IPS-NIHi11 (cell line): ENCODE data around the gene WWP2.
A peak's percentile ranks its signal among the peaks of the same experiment; 100 is the strongest.
"Not testable (repeated sequence)": the region's sequence is repeated elsewhere in the genome, so short reads cannot be mapped to it uniquely, and the experiment has no call there.

Experiments
- DNase-seq: peaks from one replicate; pipeline ENCODE4 v3.0.0; 2012; ENCODE audit warnings: mixed read lengths, low spot score

The WWP2 gene

DNA sequence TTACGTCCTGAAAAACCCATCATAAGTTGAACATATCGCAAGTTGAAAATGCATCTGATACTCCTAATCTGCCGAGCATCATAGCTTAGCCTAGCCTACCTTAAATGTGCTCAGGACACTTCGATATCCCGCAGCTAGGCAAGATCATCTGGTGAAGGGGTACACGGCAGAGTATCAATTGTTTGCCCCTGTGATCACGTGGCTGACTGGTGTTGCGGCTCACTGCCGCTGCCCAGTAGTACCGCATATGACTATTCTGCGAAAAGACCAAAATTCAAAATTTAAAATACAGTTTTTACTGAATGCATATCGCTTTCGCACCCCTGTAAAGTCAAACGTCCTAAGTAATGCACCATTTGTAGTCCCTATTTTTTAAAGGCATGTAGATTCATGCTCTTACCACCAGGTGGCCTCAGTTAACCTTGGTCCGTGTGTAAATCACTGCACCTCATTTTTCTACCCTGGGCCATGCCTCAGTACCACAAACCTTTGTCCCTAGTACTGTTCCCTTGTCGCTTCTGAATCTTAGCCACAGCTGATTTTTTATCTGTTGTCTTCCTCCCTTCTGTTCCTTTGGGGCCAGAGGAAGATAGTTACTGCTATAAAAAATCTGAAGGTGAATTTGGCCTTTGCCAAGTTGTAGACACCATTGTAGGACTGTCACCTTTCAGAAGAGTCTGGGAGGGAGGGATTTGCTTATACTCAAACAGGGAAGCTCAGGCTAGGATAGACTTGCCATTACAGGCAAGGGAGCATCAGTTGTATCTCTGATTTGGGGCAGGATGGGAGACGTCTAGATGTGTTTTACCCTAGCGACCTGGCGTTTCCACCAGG lies 34.4 kb downstream of the WWP2 start:
- peak; percentile 70 for DNase-seq

DNA sequence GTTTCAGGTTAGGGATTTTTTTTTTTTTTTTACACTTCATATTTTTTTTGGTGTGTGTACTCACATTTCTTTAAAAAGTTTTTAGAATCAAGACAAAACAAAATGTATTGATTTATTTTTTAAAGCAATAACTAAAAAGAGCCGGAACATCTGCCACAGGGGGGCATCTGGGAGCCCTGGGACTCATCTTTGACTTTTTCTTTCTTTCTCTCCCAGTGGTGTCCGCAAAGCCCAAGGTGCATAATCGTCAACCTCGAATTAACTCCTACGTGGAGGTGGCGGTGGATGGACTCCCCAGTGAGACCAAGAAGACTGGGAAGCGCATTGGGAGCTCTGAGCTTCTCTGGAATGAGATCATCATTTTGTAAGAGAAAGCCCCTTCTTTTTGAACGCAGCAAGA lies 36.3 kb downstream of the WWP2 start:
- DNase-seq, result no peak

DNA sequence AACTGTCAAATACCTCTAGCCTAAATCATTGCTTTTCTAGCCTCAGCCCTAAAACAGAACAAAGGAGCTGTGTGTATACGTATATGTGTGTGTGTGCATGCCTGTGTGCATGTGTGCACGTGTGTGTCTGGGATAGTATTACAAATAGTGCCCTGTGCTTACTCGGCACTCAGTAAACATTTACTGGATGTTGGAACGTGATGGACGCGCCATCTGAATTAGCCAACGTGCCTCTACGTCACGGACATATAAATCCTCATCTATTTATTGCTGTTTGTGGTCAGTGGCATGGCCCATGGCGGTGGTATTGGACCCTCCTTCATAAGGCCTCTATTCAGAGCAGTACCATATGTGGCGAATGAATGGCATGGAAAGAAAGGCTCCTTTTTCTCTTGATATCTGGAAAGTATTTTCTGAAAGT lies 37.5 kb downstream of the WWP2 start:
- no peak for DNase-seq

DNA sequence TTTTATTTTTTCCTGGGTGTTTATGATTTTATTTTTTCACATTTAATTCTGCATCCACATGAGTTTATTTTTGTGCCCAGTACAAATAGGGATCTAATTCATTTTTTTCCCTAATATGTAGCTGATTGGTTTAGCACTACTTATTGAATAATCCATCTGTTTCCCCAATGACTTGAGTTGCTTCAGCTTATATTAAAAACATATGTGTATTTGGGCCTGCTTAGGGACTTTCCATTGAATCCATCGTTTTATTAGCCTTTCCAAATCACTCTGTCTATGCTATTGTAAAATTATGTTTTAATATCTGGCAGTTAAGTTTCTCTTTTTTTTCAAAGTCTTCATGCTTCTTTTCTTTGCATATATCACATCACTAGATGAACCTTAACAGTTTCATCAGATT lies 42.2 kb downstream of the WWP2 start:
- DNase-seq, result no peak

DNA sequence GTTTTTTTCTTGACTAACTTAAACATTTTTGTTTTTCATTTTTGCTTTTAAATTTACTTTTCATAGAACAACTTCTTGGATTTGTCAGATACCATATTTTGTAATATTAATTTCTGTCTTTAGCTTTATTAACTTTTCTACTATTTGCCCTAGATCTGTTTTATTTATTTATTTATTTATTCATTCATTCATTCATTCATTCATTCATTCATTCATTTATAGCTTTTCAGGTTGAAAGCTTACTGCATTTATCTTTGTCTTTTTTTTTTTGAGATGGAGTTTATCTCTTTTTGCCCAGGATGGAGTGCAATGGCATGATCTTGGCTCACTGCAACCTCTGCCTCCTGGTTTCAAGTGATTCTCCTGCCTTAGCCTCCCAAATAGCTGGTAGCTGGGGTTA lies 44.6 kb downstream of the WWP2 start:
- not testable (repeated sequence) for DNase-seq

DNA sequence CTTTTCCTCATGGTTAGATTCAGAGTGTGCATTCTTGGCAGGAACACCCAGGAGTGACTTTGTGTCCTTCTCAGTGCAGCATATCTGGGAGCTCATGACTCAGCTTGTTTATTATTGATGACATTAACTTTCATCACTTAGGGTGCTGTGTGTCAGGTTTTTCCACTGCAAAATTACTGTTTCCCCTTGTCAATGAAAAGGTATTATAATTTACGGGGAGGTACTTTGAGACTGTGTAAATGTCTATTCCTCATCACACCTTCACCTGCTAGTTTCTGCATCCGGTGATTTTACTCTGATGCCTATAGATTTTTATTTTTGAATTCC lies 50.5 kb downstream of the WWP2 start:
- DNase-seq, result no peak

DNA sequence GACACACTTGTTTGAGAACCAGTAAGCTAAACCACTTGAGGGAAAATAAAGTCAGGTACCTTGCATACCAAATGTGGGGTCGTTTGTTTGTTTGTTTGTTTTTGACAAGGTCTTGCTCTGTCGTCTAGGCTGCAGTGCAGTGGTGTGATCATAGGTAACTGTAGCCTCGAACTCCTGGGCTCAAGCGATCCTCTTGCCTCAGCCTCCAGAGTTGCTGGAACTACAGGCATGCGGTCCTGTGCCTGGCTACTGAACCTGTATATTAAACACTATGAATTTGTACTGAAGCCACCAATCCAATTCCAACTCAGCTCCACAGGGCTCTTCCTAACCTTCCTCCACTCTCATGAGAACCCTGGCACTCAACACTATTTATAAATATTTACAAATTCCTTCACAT lies 51.9 kb downstream of the WWP2 start:
- no peak for DNase-seq

DNA sequence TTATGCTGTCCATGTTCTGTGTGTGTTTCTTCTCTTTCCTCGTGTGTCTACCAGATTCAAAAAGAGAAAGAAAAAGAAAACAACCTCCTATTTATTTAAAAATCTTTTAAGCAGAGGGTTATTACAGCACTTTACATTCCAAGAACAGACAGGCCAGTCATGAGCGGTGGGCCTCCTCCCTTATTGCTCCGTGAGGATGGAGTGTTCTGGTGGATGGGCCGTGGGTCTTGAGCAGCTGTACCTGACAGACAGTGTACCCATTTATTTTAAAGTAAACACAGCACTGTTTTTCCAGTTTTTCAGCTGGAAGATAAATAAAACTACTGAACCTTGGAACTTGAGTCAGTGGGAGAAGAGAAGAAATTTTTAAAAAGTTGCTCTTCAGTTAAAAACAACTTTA lies 52.4 kb downstream of the WWP2 start:
- no peak for DNase-seq

DNA sequence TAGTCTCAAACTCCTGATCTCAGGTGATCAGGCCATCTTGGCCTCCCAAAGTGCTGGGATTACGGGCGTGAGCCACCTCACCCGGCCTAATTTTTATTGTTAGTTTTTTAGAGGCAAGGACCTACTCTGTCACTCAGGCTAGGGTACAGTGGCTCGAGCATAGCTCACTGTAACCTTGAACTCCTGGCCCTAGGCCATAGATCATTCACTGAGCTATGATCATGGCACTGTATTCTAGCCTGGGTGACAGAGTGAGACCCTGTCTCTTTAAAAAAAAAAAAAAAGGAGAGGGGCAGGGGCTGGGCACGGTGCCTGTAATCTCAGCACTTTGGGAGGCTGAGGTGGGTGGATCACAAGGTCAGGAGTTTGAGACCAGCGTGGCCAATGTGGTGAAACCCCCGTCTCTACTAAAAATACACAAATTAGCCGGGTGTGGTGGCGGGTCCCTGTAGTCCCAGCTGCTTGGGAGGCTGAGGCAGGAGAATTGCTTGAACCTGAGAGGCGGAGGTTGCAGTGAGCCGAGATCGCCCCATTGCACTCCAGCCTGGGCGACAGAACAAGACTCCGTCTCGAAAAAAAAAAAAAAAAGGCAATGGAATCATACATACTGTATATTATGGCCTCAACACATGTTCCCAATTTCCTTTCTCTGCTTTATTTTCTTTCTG lies 53.2 kb downstream of the WWP2 start:
- DNase-seq, result not testable (repeated sequence)

DNA sequence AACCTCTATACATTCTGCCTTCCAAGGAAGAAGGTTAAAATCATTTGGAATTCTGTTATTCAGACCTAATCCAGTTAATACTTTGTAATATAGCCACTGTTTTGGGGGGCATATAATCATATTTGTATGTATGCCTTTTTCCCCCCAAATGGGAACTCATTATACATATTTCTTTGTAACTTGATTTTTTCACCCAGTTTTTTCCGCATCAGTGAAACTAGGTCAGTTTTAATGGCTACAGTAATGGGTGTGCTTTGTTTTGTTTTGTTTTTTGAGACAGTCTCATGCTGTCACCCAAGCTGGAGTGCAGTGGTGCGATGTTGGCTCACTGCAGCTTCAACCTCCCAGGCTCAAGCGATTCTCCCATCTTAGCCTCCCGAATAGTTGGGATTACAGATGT lies 54.9 kb downstream of the WWP2 start:
- no peak for DNase-seq

DNA sequence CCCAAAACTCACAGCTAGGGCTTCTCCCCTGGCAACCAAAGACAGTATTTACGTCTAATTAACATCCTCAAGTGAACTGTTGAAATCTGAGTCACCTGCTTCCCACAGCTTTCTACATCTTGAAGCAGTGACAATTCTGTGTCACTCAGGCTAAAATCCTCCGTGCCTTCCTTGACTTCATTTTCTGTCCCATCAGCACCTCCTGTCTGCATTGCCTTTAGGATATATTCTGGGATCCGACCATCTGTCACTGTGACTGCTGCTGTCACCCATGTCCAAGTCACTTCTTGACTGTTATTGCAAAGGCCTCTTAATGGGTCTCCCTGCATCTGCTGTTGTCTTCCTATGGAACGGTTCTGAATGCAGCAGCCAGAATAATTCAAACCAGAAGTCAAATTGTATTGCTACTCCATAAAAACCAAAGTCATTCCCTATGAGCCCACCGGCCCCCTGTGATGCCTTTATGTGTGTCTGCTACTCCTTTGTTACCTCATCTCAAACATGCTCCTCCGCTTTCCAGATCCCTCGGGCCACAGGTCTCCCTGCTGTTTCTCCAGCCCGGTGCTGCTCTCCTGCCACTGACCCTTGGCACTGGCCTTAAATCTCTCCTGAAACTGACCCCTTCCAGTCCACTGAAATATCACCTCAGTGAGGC lies 56.9 kb downstream of the WWP2 start:
- no peak for DNase-seq

DNA sequence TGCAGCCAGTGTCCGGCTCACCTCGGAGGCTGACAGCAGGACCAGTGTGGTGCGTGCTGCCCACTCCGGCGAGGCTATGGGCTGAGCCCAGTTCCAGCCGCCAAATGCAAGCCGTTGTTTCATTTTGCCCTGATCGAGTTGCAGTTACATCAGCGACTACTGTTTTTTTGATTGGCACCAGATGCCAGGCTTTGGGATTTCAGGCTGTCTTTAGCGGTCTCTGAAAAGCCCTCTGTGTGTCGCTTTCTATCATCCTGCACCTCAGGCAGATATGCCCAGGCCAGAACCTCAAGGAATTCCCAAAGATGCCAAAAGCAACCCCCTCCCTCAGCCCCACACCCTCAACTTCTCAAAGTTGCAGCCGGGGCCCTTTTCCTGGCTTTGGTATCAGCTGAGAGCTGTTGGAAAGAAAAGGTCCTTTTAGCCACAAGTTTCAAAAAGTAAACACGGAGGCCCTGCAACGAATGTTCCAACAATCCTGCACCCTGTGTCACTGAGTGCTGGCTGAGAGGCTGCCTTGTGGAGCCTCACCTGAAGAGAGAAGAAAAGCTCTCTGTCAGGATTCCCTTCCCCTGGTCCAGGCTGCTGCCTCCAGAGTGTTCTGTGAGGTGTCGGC lies 58.9 kb downstream of the WWP2 start:
- DNase-seq, result no peak

DNA sequence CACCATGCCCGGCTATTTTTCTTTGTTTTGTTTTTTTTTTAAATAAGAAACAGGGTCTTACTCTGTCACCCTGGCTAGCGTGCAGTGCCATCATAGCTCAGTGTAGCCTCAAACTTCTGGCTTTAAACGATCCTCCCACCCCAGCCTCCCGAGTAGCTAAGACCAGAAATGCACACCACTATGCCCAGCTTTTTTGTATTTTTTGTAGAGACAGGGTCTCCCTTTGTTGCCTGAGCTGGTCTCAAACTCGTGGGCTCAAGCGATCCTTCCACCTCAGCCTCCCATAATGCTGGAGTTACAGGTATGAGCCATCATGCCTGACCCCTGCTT lies 59.7 kb downstream of the WWP2 start:
- no peak for DNase-seq

DNA sequence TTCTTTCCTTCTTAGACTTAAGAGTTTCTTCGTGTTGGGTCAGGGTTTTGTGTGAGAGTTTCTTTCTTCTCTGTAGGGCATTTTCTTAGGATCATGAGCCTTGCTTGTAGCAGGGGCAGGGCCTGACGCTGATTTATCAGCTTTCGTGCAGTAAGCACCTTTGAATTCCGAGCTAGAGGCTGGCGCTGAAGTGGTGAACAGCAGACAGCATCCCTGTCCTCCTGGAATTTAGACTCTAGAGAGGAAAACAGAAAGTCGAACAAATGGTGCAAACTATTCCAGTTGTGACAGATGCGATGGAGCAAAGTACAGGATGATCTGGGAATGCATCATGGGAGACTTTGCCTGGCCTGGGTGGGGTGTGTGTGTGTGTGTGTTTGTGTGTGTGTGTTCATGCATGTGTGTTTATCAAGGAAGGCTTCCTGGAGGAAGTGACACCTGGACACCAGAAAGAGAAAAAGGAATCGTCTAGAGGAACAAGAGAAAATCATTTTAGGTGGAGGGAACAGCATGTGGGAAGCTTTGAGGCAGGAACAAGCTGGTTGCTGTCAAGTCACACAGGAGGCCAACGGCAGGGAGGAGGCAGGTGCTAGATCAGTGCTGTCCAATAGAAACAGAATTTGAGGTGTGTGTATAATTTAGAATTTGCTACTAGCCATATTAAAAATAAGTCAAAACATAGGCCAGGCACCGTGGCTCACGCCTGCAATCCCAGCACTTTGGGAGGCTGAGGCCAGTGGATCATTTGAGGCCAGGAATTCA lies 60.2 kb downstream of the WWP2 start:
- DNase-seq, result no peak

DNA sequence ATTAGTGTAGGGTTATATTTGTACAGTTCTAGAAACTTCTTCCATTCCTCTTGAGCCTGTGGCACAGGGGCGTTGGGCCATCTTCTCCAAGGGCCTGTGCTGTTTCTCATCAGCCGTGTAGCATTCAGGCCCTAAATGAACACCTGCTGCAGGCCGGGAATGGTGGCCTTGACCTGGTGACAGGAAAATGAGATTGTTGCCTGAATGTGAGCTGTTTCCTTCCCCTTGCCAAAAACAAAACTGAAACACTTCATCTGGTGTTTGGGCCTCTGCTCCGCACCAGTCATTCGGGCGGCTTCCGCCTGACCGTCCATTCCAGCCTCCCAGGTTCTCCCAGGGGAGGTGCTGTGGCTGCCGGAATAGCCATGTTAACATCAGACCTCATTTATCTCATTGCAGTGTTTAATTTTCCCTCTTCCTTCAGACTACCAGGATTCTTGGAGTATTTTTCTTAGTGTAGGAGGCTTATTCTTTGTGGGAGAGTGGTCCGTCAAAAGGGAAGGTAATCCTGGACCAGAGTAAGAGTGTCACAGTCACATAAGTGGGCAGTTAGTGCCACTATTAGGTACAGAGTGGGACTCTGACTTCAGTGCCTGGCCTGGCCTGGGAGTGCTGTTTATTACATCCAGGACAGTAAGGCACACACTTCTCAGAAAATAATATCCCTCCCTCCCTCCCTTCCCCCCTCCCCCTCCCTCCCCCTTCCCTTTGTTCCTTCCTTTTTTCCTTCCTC lies 61.9 kb downstream of the WWP2 start:
- no peak for DNase-seq

DNA sequence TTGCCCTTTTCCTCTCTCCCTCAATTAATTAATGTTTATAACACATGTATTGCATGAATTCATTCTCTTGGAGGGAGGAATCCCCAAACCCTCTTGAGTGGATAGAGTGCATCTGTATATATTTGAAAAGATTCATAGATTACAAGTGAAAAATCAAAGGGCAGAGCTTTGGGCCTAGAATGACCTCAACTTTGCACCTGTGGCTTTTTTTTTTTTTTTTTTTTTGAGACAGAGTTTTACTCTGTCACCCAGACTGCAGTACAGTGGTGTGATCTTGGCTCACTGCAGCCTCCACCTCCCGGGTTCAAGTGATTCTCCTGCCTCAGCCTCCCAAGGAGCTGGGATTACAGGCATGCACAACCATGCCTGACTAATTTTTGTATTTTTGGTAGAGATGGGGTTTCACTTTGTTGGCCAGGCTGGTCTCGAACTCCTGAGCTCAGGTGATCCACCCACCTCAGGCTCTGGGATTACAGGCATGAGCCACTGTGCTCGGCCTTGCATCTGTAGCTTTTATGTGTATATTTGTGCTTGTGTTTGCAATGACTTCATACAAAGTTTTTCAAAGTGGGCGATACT lies 62.5 kb downstream of the WWP2 start:
- DNase-seq, result not testable (repeated sequence)

DNA sequence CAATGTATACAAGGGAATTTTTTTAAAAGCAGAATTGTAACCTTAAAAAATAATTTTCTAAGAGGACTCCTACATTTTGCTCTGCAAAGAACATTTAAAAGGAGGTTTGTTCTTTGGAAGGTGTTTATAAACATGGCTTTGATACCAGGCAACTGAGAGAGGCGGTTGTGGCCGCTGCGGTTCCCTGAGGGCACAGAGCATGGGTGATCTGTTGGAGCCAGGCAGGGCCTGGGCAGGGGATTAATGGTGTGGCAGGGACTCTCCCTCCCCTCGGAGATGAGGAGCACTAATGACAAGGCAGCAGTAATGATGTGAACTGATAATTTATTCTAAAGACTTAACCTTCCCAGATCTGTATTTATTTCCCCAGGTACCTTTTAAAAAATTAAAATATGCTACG lies 65.4 kb downstream of the WWP2 start:
- DNase-seq, result no peak

DNA sequence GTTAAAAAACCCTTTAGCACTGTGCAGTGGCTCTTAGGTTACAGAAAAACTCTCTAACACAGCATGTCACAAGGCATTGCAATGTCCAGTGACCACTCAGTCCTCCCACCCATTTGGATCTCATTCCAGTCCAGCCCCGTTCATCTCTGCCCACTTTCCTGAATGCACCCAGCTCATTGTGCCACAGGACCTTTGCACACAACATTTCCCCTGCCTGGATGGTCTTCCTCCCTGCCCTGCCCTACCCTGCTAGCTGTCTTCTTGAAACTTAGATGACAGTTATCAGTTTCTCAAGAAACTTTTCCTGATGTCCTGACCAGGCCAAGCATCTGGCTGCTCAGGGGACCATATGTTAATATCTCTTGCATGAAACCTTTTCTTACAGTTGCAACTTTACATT lies 67.2 kb downstream of the WWP2 start:
- no peak for DNase-seq

DNA sequence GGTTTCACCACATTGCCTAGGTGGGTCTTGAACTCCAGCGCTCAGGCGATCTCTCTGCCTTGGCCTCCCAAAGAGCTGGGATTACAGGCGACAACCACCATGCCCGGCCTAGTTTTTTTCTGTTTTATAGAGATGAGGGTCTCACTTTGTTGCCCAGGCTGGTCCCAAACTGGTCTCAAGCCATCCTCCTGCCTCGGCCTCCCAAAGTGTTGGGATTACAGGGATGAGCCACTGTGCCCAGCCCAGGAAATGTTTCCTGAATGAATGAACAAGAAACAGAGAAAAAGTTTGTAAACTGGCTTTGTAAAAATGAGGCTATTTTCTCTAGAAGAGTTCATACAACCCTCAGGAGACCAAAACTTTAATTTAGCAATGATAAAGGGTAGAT lies 68.0 kb downstream of the WWP2 start:
- no peak for DNase-seq

DNA sequence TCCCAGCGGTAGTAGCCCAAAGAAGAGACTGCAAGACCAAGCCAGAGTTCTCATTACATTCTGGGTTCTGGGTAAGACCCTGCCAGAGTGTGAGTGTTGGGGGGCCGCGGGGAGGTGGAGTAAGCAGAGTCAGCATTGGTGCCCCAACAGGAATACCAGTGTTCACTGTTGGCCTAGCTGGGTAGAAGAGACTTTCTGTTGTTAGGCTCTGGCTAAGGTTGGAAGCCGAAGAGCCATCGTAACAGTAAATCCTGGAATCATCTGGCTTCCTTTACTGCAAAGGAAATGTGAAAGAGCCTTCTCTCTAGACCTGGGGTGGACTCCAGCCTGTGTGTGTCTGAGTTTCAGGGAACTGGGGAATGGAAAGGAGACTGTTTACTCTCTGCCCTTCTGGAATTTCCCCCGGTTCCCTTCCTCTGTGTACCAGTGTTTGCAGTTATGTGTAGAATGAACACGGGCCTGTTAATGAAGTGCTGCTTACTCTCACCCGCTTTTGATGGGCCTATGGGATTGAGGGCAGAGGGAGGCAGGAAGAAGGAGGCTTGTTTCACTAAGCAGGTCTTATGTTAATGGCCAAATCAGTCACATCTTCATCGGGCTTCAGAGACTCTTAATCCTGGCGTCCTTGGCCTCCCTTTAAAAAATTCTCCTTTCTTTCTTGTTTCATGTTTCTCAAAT lies 68.5 kb downstream of the WWP2 start:
- DNase-seq, result no peak
